ENCODE data around the gene RECQL.
"Not testable (repeated sequence)": the region's sequence is repeated elsewhere in the genome, so short reads cannot be mapped to it uniquely, and the experiment has no call there.

Gene RECQL

DNA sequence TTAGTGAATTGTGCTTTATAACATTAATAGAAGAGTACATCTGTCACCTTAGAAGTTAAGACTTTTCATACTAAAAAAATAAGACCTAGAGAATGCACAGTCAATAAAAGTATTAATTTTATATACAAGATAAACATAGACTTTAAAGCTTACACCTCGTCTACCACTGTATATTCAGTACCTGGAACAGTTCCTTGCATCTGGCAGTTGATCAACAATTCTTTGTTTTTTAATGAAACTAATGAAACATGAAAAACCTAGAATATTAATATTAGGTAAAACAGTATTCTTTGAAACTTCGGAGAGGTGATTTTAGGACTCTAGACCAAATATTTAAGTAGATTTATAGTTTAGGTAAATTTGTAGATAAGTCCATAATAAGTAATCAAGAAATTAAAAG is 4.5 kb upstream of the RECQL start:
- no peak for DNase-seq

- DNase-seq, result no peak
Measured at GRCh38 chr12:21502872-21503271, 1.4 kb upstream of the RECQL start.

DNA sequence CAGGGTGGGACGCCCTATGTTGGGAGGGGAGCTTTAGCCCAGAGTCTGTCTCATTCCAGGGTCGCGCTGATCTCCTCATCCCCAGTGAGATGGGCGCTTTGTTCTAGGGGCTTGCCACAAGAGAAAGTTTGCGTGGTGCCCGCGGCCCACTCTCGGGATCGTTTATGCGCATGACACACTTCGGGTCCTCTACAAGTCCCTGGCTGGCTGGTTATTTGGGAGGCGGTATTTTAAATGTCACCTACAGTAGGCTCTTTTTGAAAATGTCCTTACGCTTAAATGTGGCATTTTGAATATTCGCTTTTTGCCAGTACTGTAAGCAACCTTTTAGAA is 695 bp upstream of the RECQL start:
- peak in 21 of 56 donors; percentile 2 to 55 (median 40) for DNase-seq

DNA sequence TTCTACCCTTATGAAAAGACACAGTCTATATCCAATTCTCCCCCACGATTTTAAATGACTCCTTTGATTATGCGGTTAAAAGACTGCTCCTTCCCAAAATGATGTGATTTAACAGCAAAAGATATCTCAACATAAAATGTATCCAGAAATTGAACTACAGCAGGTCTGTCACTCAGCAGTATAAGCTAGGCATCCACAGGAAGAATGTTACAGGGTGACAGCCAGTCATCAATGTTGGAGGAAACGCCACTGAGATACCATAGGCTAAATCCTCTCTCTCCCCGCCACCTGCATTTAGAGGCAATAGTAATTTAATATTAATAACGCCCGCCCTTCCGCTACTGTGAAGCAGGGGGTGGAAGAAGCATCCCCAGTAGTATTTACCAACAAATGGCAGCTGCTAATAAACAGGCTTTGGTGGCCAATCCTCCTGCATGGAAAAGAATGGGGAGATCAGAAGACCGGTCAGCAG is 613 bp downstream of the RECQL start:
- no peak for DNase-seq

DNA sequence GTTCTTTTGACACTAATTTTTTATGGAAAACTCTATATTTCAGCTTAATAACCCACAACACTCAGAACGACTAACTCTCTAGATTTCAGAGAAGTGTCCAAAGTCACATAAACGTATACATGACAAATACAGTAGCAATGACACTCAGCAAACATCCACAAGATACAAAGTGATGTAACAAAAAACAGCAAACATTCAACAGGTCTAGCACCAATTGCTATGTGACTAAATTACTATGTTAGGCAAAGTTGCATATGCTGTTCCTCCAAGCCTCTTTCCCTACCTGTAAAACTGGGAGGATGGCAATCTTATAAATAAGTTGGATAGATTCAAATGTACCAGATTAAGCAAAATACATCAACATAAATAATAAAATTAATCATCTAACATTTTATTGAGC is 1.7 kb downstream of the RECQL start:
- DNase-seq, result no peak

- no peak for DNase-seq
Measured at GRCh38 chr12:21485998-21486397, 15.4 kb downstream of the RECQL start.

GRCh38 chr12:21483531-21483930 is 17.9 kb downstream of the RECQL start:
- DNase-seq, result no peak

DNA sequence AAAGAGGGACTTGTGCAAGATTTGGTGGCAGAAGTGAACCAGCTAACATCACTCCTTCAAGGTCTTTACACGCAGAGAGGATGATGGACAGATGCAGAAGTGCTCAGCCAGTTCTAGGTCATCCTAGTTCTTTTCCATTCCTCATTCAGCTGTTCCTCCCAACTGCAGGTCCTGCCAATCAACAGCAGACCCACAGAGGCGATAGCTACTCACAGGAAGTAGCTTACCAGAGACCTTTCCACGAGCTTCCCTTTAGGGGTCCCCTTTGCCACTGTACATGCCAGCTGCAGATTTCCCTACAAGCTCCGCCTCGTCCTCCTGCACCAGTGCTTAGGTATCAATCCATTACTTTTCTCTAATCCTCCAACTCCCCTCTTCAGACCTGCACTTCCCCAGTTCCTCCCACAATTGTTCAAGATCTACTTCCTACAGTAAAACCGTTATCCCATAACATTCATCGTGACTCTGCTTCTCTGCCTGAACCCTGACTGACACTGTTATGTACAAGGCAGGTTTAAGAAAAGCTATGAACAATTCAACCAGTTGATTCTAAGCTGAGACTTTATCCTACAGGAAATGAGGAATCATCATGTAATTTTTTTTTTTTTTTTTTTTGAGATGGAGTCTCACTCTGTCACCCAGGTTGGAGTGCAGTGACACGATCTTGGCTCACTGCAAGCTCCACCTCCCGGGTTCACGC is 22.5 kb downstream of the RECQL start:
- no peak for DNase-seq

GRCh38 chr12:21476949-21477348 is 24.5 kb downstream of the RECQL start:
- DNase-seq, result no peak

DNA sequence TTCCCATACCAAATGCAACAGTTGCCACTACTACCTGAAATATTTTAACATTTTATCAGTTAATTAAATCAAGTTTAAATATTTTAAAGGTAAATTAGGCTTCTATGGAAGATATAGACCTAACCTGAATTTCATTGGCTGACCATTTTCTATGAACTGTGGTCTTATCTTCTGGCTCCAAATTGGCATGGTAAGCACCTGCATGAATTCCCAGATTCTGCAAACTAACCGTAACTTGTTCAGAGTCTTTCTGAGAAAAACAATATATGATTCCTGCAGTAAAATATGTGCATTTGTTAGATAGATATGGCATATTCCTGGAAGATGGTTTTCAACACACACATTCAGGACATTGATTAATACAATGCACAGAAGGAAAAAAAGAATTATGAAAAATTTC is 25.9 kb downstream of the RECQL start:
- no peak for DNase-seq

GRCh38 chr12:21472197-21472823 is 29.1 kb downstream of the RECQL start:
- no peak for DNase-seq

DNA sequence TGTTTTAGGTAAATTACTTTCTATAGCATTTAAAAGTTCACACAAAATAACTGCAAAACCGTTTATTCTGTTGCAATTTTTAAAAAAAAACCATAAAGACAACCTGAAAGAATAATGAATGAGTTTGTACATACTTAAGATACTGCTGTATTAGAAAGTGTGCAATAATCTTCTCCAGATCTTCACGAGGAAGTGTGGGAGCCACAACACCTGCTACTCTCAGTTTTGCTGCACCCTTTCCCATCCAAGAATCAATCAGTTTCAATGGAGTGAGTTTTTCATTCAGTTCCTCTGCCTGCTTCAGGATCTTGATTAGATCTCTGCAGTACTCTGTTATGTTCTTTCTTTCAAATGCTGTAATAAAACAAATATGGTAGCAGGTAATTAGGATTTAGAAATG is 30.1 kb downstream of the RECQL start:
- DNase-seq, result no peak

GRCh38 chr12:21467334-21467733 is 34.1 kb downstream of the RECQL start:
- not testable (repeated sequence) for DNase-seq

DNA sequence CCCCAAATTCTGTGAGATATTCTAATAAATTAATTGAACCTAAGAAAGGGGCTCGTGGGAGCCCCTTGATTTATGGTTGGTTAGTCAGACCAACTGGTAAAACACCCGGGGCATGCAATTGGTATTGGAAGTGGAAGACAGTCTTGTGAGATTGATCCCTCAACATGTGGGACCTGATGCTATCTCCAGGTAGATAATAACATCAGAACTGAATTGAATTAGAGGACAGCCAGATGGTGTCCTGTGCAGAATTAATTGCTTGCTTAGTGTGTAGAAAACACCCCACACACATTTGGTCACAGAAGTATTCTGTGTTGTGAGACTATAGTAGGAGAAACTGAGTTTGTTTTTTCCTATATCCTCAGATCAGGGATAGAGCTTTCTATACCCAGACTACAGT is 42.0 kb downstream of the RECQL start:
- no peak for DNase-seq

GRCh38 chr12:21456291-21456780 is 45.1 kb downstream of the RECQL start:
- no peak for DNase-seq

DNA sequence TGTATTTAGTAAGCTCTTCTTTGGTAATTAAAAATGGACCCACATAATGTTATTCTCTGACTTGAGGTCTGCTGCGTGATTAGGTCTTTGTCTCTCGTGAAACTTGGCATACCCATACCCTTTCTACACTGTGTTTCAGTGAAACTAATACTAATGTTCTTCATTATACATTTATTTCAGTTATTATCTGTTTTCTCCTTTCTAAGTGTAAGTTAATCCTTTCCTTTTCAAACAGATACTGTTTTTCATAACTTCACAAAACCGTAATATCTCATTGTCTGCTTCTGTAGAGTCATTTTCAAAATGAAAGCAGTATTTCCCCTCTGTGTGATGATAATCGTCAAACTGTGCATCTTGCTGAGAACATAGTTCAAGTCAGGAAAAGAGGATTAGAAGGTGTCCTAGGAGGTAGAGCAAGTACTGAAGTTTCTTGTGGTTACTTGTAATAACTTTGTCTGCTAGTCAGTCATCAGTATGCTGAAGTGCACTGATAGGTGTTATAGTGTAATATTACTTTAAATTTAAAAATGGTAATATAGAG is 48.1 kb downstream of the RECQL start:
- no peak for DNase-seq

GRCh38 chr12:21451529-21451928 is 49.9 kb downstream of the RECQL start:
- no peak for DNase-seq

- DNase-seq, result no peak
Measured at GRCh38 chr12:21444193-21445146, 57.0 kb downstream of the RECQL start.

DNA sequence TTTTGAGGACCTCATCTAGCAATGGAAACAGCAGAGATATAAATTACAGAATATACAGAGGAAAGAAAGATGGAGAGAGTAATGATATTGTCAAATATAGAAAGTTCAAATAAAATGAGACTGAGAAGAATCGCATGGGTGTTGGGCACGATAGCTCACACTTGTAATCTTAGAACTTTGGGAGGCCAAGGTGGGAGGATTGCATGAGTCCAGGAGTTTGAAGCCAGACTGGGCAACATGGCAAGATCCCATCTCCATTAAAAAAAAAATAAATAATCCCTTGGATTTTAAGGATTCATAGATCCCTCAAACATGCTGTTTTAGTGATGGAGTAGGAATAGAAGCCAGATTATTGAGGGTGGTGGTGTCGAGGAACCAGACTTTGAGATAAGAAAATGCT is 62.1 kb downstream of the RECQL start:
- DNase-seq, result no peak

GRCh38 chr12:21438643-21439042 is 62.8 kb downstream of the RECQL start:
- DNase-seq, result no peak

- DNase-seq, result no peak
Measured at GRCh38 chr12:21434699-21435098, 66.7 kb downstream of the RECQL start.

DNA sequence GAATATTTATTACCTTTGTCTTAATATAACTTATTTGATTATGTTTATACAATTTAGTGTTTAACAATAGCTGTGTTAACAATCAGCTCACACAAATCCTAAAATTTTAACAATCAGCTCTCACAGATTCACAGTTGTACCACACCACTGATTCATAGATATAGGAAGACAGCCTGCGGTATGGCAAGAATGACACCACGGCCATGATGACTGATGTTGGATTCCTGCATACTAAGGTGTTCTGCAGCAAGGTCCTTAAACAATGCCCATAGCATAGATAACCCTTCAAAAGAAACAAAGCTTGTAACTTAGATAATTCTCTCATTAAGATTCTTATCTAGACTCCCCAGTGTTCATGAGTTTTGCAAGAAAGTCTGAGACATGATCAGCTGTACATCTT is 67.9 kb downstream of the RECQL start:
- no peak for DNase-seq
